ENCODE data around the gene KCNG2. TPM values are rescaled to one million over a fixed set of nuclear protein-coding genes. Genes with fewer than 3 reads are reported as not detected.
"Not testable (repeated sequence)": the region's sequence is repeated elsewhere in the genome, so short reads cannot be mapped to it uniquely, and the experiment has no call there.

KCNG2 gene, protein sequence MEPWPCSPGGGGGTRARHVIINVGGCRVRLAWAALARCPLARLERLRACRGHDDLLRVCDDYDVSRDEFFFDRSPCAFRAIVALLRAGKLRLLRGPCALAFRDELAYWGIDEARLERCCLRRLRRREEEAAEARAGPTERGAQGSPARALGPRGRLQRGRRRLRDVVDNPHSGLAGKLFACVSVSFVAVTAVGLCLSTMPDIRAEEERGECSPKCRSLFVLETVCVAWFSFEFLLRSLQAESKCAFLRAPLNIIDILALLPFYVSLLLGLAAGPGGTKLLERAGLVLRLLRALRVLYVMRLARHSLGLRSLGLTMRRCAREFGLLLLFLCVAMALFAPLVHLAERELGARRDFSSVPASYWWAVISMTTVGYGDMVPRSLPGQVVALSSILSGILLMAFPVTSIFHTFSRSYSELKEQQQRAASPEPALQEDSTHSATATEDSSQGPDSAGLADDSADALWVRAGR
- not detected in 2 replicates for total RNA-seq

DNA sequence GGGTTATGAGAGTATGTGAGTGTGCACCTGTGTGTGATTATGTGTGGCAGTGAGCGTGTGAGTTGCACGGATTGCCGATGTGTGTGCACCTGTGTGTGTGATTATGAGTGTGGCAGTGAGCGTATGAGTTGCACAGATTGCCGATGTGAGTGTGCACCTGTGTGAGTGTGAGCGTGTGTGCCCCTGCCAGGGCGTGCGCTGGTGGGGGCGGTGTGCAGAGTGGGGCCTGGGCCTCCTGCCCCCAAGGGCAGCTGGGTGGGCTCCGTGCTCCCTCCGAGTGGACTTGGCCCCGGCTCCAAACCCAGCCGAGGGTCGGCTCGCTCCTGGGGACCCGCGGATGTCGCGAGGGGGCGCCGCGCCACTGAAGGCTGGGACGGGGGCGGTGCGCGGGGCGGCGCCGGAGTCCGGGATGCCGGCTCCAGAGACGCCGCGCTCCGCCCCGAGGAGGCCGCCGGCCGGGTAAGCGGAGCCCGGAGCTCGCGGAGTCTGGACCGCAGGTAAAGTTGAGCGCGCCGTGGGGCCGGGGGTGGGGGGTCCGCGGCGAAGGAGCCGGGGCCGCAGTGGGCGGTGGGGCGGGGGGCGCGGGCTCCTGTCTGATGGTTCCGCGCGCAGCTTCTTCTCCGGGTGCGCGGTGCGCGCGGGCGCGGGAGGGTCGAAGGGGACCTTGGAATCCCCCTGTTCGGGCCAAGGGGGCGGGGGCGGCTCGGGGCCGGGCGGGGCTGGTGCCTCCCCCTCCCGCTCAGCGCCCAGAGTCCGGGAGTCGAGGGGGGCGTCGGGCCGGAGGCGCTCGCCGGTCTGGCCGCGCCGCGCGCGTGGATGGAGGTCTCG lies at the start of gene KCNG2:
KCNG2 (plus strand) TSS at position 421 of the 828 bp plus-strand sequence. CDS start 65,730 bp downstream, outside the sequence.
- Mint-ChIP-seq H3K4me1 (peaks cover 22% of the 10 kb centered on the region), H3K36me3 (ENCODE audit: low read depth) (no peaks in the 10 kb centered on the region), H3K27ac (no peak within 1 kb of the TSS), H3K4me3 (peak within 1 kb of the TSS; percentile 72), H3K27me3 (peaks cover 25% of the 10 kb centered on the region), H3K9me3 (no peaks in the 10 kb centered on the region)
- peak; percentile 66 for ATAC-seq (ENCODE audit: low read depth)
- CTCF ChIA-PET = interaction anchor here (1.3 kb wide), 2 partner anchors 12 to 161 kb away, joined by 3 read pairs; no protein-coding TSS in a partner anchor
- DNase-seq = peak; percentile 32
- TF ChIP-seq, protein P1, sequence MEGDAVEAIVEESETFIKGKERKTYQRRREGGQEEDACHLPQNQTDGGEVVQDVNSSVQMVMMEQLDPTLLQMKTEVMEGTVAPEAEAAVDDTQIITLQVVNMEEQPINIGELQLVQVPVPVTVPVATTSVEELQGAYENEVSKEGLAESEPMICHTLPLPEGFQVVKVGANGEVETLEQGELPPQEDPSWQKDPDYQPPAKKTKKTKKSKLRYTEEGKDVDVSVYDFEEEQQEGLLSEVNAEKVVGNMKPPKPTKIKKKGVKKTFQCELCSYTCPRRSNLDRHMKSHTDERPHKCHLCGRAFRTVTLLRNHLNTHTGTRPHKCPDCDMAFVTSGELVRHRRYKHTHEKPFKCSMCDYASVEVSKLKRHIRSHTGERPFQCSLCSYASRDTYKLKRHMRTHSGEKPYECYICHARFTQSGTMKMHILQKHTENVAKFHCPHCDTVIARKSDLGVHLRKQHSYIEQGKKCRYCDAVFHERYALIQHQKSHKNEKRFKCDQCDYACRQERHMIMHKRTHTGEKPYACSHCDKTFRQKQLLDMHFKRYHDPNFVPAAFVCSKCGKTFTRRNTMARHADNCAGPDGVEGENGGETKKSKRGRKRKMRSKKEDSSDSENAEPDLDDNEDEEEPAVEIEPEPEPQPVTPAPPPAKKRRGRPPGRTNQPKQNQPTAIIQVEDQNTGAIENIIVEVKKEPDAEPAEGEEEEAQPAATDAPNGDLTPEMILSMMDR (IDR thresholded peaks at IDR 0.05) = no peak
- intact Hi-C loops (cut with micrococcal nuclease) = loop anchor here (2.0 to 5.0 kb wide), 3 partner anchors 165 to 357 kb away; partner anchors contain the start of genes HSBP1L1 and RBFA
- POLR2A ChIA-PET = no interaction called here

DNA sequence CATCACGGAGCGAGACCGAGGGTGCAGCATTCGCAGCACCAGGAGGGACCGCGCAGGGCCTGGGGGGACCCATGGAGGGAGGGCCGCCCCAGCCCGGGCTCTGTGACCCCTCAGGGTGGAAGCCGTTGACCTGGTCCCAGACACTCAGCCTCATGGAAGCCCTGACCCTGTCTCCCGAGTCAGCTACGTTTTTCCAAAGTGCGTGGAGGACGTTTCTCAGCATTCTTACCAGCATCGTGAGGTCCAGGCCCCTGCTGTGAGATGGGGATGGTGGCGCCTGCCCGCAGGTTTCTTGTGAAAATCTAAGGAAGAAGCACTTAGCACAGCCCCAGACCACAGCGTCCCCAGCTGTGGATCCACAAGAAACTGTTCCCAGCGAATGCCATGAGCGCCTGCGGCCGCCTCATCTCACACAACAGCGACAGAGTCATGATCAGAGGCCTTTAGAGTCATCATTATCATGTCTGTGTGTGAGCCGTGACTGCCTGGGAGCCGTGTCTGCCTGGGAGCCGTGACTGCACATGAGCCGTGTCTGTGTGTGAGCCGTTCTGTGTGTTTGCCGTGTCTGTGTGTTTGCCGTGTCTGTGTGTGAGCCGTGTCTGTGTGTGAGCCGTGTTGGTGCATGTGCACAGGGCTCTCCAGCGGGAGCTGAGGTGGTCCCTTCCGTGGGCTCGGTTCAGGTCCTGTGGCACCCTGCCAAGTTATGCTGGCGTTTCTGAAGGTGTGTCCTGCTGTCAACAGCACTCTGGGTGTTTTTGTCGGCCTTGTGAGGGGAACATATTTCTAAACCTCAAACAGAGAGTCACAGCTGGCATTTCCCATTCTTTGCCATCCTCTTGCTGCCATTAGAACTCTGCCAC lies 49.2 kb upstream of the KCNG2 start:
- ATAC-seq (ENCODE audit: low read depth) (no peak), DNase-seq (no peak)
- TF ChIP-seq, protein P1 (IDR thresholded peaks at IDR 0.05) = no peak
- intact Hi-C loops (cut with micrococcal nuclease) = no loop called here
- no peak overlapping the region for H3K27ac Mint-ChIP-seq
- no peaks in the 10 kb centered on the region for H3K4me1 Mint-ChIP-seq
- ChIA-PET CTCF (no interaction called here), POLR2A (no interaction called here)
- peaks cover 57% of the 10 kb centered on the region for H3K36me3 Mint-ChIP-seq (ENCODE audit: low read depth)
- H3K9me3 Mint-ChIP-seq = no peaks in the 10 kb centered on the region
- no peaks in the 10 kb centered on the region for H3K27me3 Mint-ChIP-seq
- no peak overlapping the region for H3K4me3 Mint-ChIP-seq

DNA sequence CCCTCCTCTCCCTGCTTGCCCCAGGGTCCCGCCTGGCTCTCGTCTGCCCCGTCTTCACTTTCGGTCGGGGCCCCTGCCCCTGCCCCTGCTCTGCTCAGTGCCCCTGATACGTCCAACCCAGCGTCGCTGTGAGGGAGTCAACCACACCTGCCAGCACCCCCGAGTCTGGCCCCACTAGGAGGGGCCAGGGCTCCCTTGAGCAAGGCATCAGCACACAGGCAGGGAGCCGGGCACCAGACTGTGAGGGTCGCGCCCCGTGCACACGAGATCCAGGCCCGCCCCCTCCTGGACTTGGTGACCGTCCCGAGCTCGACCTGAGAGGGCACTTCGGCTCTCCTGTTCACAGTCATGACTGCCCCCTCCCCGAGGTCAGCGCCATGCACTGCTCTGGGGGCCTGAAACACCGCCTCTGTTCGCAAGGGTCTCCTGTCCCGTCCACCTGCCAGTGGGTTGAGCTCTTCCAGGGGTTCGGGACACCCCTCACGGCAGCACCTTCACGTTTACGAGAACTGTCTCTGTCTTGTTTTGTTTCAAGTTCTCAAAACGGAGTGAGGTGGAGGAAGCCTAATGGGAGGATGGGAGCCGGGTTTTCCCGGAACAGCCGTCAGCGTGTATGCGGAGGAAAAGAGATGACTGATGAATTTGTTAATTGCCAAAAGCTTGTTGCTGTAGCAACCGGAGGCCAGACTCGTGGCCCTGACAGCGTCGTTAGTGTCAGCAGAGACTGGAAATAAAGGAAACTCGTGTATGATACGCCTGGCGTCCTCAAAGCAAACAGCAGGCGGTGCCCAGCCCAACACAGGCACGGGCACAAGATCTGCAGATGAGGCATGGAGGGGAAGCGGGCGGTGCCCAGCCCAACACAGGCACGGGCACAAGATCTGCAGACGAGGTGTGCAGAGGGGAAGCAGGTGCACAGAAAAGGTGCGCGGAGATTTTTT lies 48.2 kb upstream of the KCNG2 start:
- no peak overlapping the region for H3K27ac Mint-ChIP-seq
- TF ChIP-seq, protein P1 (IDR thresholded peaks at IDR 0.05) = no peak
- DNase-seq (no peak), ATAC-seq (ENCODE audit: low read depth) (no peak)
- no peak overlapping the region for H3K4me3 Mint-ChIP-seq
- no peaks in the 10 kb centered on the region for H3K27me3 Mint-ChIP-seq
- no peaks in the 10 kb centered on the region for H3K4me1 Mint-ChIP-seq
- ChIA-PET POLR2A (no interaction called here), CTCF (no interaction called here)
- H3K36me3 Mint-ChIP-seq (ENCODE audit: low read depth) = peaks cover 57% of the 10 kb centered on the region
- H3K9me3 Mint-ChIP-seq = no peaks in the 10 kb centered on the region
- intact Hi-C loops (cut with micrococcal nuclease) = no loop called here

DNA sequence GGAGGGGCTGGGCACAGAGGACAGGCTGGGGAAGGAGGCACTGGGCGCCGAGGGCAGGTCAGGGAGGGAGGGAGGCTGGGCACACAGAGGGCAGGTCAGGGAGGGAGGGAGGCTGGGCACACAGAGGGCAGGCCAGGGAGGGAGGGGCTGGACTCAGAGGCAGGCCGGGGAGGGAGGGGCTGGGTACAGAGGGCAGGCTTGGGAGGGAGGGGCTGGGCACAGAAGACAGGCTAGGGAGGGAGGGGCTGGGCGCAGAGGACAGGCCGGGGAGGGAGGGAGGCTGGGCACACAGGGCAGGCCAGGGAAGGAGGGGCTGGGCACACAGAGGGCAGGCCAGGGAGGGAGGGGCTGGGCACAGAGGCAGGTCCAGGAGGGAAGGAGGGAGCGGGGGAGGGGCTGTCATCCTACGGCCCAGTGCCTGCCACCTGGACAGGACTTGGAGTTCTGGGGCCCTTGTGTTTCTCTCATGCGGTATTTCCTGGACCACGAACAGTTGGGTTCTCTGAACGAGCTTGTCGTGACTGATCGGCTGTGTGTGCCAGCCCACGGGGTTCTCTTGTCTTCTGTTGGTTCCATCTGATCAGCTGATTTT lies 46.7 kb upstream of the KCNG2 start:
- DNase-seq (no peak), ATAC-seq (ENCODE audit: low read depth) (no peak)
- POLR2A ChIA-PET = no interaction called here
- no peak overlapping the region for H3K4me3 Mint-ChIP-seq
- H3K4me1 Mint-ChIP-seq = no peaks in the 10 kb centered on the region
- TF ChIP-seq, protein P1 (IDR thresholded peaks at IDR 0.05) = no peak
- intact Hi-C loops (cut with micrococcal nuclease) = no loop called here
- H3K27me3 Mint-ChIP-seq = no peaks in the 10 kb centered on the region
- CTCF ChIA-PET = no interaction called here
- H3K27ac Mint-ChIP-seq = no peak overlapping the region
- H3K36me3 Mint-ChIP-seq (ENCODE audit: low read depth) = peaks cover 67% of the 10 kb centered on the region
- no peaks in the 10 kb centered on the region for H3K9me3 Mint-ChIP-seq

DNA sequence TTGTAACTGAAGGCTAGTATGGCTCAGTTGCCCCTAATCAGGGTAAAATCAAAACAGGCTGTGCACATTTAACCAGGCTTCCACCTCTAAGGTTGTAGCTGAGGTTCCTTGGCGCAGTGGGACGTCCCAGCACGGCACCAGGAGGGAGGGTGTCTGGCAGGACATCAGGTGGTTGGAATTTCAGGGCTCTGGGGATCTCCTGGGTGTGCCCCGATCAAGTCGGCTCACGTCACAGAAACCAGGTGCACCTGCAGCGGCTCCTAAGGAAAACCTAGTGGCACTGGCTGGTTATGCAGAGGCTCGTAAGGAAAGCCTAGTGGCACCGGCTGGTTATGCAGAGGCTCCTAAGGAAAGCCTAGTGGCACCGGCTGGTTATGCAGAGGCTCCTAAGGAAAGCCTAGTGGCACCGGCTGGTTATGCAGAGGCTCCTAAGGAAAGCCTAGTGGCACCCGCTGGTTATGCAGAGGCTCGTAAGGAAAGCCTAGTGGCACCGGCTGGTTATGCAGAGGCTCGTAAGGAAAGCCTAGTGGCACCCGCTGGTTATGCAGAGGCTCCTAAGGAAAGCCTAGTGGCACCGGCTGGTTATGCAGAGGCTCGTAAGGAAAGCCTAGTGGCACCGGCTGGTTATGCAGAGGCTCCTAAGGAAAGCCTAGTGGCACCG lies 45.7 kb upstream of the KCNG2 start:
- intact Hi-C loops (cut with micrococcal nuclease); POLR2A ChIA-PET; H3K27ac Mint-ChIP-seq; H3K4me1 Mint-ChIP-seq; H3K4me3 Mint-ChIP-seq; H3K9me3 Mint-ChIP-seq; DNase-seq; CTCF ChIA-PET; H3K27me3 Mint-ChIP-seq; ATAC-seq (ENCODE audit: low read depth): not testable (repeated sequence)
- H3K36me3 Mint-ChIP-seq (ENCODE audit: low read depth) = peaks cover 66% of the 10 kb centered on the region

DNA sequence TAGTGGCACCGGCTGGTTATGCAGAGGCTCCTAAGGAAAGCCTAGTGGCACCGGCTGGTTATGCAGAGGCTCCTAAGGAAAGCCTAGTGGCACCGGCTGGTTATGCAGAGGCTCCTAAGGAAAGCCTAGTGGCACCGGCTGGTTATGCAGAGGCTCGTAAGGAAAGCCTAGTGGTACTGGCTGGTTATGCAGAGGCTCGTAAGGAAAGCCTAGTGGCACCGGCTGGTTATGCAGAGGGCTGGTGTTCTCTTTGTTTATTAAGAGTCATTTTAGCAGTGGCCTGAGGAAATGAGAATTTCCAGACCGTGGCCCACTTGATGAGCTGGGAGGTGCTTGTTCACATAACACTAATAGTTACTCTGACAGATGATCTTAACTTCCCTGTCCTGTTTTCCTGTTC lies 44.8 kb upstream of the KCNG2 start:
- intact Hi-C loops (cut with micrococcal nuclease); DNase-seq; H3K27me3 Mint-ChIP-seq; H3K4me3 Mint-ChIP-seq; CTCF ChIA-PET; POLR2A ChIA-PET; H3K4me1 Mint-ChIP-seq; H3K9me3 Mint-ChIP-seq; H3K27ac Mint-ChIP-seq; ATAC-seq (ENCODE audit: low read depth): not testable (repeated sequence)
- peaks cover 63% of the 10 kb centered on the region for H3K36me3 Mint-ChIP-seq (ENCODE audit: low read depth)
